OCI-LY3 (cell line): ENCODE results near the gene ZNF346.

Source experiments
- EZH2phosphoT487 ChIP-seq: fragments of 200-600 bp; shearing (Covaris generic); IDR thresholded peaks from 2 replicates; pipeline ENCODE4 v1.6.1; 2018; ENCODE audit warnings: antibody characterized with exemption, mixed run types, low read depth
- TF ChIP-seq, protein P1 (sequence below): fragments of 200-600, 300-600 bp; sonication (generic); IDR thresholded peaks from 2 replicates; pipeline ENCODE4 v1.5.1; 2014; ENCODE audit warnings: antibody characterized with exemption, low read length, low read depth

GRCh38 chr5:177107159-177107558, 84.7 kb downstream of the ZNF346 start:
- TF ChIP-seq, protein P1, sequence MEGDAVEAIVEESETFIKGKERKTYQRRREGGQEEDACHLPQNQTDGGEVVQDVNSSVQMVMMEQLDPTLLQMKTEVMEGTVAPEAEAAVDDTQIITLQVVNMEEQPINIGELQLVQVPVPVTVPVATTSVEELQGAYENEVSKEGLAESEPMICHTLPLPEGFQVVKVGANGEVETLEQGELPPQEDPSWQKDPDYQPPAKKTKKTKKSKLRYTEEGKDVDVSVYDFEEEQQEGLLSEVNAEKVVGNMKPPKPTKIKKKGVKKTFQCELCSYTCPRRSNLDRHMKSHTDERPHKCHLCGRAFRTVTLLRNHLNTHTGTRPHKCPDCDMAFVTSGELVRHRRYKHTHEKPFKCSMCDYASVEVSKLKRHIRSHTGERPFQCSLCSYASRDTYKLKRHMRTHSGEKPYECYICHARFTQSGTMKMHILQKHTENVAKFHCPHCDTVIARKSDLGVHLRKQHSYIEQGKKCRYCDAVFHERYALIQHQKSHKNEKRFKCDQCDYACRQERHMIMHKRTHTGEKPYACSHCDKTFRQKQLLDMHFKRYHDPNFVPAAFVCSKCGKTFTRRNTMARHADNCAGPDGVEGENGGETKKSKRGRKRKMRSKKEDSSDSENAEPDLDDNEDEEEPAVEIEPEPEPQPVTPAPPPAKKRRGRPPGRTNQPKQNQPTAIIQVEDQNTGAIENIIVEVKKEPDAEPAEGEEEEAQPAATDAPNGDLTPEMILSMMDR, result no peak
- TF ChIP-seq EZH2phosphoT487, result no peak
